ENCODE results near the gene RAMAC.

DNA sequence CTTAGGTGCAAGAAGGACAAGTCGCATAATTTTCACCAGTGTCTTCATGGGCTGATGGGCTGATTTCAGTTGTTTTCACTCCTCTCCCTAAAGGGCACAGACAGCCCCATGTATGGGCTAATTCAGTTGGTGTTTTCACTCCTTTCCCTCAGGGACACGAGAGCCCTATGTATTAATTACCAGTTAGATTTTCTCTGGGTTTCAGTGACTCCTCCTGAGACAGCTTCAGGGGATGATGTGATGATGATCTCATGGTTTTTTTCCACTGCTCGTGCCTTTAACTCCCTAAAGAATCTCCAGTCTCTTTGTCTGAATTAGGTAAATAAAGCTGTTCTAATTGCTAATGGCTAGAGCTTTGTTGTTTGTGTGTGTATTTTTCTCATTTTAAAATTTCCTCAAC is 9.9 kb downstream of the RAMAC start:
- TF ChIP-seq, protein P1, sequence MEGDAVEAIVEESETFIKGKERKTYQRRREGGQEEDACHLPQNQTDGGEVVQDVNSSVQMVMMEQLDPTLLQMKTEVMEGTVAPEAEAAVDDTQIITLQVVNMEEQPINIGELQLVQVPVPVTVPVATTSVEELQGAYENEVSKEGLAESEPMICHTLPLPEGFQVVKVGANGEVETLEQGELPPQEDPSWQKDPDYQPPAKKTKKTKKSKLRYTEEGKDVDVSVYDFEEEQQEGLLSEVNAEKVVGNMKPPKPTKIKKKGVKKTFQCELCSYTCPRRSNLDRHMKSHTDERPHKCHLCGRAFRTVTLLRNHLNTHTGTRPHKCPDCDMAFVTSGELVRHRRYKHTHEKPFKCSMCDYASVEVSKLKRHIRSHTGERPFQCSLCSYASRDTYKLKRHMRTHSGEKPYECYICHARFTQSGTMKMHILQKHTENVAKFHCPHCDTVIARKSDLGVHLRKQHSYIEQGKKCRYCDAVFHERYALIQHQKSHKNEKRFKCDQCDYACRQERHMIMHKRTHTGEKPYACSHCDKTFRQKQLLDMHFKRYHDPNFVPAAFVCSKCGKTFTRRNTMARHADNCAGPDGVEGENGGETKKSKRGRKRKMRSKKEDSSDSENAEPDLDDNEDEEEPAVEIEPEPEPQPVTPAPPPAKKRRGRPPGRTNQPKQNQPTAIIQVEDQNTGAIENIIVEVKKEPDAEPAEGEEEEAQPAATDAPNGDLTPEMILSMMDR (IDR thresholded peaks at IDR 0.05), result no peak
- TF ChIP-seq EP300 (IDR thresholded peaks at IDR 0.05), result no peak
